HG03066 (cell line): ENCODE data around the gene KIFAP3.
"Not testable (repeated sequence)": the region's sequence is repeated elsewhere in the genome, so short reads cannot be mapped to it uniquely, and the experiment has no call there.

Source experiments
- ATAC-seq: cut with Tn5 transposase; IDR thresholded peaks from one replicate; pipeline ENCODE4 v1.9.1; 2021; ENCODE audit warnings: low read depth; ENCODE audit not compliant: unreplicated experiment

KIFAP3 gene

DNA sequence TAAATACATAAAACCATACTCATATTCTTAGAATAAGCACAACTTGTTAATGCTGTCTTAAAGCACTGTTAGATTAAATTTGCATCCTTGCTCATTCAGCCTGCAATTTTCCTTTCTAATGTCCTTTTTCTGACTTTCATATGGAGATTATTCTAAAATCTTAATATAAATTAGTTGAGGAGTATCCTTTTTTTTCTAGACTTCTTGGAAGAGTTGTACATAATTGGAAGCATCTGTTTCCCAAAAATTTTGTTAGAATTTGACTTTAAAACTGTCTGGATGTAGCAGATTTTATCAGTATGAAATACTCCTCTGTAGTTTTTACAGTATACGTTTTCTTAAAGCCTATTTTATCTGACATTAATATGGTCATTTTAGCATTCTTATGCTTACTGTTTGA, 9.7 kb downstream of the KIFAP3 start:
- no peak for ATAC-seq

DNA sequence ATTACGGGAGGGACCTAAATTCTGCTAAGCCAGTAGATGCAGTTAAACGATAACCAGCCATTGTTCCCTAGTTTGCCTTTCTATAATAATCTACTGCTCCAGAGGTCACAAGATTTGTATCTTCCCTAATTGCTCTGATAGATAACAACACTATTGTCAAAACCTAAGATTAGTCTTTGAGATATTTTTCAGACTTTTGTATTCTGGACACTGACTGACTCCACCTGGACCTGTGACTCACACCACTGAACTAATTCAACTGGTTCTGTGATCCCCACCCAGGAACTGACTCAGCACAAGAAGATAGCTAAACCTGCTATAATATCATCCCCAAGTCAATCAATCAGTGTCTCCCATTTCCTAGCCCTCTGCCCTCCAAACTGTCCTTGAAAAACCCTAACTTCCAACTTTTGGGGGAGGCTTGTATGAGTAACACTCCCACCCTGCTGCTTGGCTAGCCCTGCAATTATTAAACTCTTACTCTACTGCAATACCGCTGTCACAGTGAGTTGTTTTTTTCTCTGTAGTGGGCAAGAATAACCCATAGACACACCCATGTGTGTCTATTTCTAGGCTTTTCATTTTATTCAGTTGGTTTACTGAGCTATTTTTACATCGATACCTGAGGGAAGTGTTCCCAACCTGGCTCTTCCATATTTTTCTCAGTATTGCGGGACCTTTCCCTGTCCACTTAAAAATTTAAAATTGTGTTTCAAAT, 11.2 kb downstream of the KIFAP3 start:
- no peak for ATAC-seq

DNA sequence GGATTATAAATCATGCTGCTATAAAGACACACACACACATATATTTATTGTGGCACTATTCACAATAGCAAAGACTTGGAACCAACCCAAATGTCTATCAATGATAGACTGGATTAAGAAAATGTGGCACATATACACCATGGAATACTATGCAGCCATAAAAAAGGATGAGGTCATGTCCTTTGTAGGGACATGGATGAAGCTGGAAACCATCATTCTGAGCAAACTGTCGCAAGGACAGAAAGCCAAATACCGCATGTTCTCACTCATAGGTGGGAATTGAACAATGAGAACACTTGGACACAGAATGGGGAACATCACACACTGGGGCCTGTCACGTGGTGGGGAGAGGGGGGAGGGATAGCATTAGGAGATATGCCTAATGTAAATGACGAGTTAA, 12.8 kb downstream of the KIFAP3 start:
- ATAC-seq: not testable (repeated sequence)

DNA sequence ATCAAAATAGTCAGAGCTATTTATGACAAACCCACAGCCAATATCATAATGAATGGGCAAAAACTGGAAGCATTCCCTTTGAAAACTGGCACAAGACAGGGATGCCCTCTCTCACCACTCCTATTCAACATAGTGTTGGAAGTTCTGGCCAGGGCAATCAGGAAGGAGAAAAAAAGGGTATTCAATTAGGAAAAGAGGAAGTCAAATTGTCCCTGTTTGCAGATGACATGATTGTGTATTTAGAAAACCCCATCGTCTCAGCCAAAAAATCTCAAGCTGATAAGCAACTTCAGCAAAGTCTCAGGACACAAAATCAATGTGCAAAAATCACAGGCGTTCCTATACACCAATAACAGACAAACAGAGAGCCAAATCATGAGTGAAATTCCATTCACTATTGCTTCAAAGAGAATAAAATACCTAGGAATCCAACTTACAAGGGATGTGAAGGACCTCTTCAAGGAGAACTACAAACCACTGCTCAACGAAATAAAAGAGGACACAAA, 14.4 kb downstream of the KIFAP3 start:
- ATAC-seq: not testable (repeated sequence)

DNA sequence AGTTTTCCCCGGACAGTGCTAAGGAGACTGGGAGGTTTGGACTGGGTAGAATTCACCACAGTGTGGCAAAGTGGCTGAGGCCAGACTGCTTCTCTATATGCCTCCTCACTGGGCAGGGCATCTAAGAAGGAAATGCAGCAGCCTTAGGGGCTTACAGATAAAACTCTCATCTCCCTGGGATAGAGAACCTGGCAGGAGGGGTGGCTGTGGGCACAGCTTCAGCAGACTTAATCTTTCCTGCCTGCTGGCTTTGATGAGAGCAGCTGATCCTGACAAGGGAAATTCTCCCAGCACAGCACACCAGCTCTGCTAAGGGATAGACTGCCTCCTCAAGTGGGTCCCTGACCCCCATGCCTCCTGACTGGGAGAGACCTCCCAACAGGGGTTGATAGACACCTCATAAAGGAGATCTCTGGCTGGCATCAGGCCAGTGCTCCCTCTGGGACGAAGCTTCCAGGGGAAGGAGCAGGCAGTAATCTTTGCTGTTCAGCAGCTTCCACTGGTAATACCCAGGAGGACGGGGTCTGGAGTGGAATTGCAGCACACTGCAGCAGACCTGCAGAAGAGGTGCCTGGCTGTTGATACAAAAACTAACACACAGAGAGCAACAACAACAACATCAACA, 25.2 kb downstream of the KIFAP3 start:
- ATAC-seq: no peak

DNA sequence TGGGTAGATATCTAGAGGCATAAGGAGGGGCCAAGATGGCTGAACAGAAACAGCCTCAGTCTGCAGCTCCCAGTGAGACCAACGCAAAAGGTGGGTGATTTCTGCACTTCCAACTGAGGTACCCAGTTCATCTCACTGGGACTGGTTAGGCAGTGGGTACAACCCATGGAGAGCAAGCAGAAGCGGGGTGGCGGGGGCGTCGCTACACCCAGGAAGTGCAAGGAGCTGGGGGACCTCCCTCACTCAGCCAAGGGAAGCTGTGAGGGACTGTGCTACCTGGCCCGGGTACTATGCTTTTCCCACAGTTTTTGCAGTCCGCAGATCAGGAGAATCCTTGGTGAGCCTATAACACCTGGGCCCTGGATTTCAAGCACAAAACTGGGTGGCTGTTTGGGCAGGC, 26.0 kb downstream of the KIFAP3 start:
- no peak for ATAC-seq

DNA sequence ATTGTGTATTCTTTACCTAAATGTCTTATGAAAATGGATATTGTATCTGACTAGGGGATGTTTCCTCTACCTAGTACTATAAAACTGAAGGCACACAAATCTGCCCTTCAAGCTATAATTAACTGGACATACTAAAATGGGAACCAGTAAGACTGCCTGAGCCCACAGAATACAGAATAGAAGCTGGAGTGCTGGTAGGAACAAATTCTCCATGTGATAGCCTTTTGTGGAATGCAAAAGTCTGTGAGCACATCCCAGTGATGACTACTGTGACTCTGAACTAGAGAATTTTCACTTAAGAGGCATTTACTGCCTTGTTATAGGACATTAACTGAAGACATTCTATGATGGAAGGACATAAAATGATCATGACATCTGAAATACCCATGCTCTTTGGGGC, 30.3 kb downstream of the KIFAP3 start:
- ATAC-seq: no peak

DNA sequence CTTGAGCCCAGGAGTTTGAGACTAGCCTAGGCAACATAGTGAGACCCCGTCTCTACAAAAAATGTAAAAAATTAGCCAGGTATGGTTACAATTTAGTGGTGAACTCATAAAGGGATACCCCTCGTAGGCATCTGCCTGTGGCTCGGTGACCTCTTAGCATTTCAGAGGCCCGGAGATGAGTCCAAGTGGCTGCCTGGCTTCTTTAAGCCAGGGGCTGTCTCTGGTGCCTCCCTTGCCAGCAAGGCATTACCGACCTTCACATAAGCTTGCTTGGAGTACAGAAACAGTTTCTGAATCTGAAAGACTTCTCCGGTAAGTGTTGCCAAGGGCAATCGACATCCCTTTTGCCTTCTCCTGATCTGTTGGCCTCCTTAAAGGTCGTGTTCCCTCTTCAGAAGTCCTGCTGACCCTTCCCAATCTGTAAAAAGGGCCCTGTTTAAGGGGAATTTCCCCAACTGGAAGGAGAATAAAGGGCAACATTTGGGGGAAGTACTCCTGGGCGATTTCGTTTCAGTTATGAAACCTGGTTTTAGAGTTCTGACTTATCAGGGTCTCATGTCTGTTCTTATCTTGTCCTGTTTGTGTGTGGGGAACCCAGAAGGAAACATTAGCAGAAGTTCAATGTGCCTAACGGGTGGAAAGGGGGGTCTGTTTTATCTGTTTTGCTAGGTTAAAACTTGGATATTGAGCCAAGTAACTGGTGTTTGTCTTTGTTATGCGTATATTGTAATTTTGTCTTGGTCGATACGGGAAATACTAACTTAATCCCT, 32.9 kb downstream of the KIFAP3 start:
- no peak for ATAC-seq

DNA sequence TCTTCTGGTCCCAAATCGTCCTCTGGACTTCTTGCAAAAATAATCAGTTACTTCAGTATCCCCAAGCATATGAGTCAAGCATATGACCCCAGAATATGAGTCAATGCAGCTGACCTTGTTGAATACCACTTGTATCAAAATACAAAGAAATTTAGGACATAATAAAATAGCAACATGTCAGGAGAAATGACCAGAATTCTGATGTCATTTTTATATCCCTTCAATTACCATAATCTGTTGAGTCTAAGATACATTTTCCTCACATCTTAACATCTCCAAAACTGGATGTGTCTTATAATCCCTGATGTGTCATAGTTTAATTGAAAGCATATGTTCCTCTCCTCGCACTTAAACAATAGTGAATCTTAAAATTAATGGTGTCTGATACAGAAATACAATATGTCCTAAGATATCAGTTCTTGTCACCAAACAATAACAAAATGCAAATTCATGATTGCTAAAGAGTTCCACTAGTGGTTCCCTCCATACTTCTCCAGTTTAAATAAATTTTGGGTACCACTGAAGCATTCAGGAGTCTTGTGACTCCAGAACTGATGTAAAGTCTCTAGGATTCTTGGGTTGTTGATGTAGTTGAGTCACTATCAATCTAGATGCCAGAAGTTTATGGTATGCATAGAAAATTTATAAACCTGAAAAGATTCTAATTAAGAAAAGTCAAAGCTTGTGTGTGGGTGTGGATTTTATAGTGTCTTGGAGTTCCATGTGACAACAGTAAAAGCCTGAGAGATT, 41.8 kb downstream of the KIFAP3 start:
- no peak for ATAC-seq

DNA sequence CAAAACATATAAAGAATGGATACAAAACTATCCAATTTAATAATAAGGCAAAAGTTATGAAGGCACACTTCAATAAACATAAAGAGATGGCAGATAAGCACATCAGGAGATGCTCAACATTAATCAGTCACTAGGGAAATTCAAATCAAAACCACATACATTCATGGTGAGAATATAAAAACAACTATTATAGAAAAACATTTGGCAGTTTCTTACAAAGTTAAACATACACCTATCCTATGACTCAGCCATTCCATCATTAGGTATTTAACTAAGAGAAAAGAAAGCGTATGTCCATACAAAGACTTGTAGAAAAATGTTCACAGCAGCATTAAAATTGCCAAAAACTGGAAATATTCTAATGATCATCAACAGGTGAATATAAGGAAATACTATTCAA, 44.3 kb downstream of the KIFAP3 start:
- ATAC-seq: no peak

DNA sequence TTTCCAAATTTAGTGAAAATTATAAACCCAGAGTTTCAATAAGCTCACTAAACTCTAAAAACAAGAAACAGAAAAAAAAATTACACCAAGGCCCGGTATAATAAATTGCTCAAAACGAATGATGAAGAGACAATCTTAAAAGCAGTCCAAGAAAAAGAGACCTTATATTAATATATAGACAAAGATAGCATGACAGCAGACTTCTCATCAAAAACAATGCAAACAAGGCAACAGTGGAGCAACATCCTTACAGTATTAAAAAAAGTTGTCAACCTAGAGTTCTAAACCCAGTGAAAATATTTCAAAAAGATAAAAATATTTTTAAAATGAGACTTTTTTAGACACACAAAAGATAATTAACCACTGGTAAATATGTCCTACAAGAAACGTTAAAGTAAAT, 46.7 kb downstream of the KIFAP3 start:
- no peak for ATAC-seq

DNA sequence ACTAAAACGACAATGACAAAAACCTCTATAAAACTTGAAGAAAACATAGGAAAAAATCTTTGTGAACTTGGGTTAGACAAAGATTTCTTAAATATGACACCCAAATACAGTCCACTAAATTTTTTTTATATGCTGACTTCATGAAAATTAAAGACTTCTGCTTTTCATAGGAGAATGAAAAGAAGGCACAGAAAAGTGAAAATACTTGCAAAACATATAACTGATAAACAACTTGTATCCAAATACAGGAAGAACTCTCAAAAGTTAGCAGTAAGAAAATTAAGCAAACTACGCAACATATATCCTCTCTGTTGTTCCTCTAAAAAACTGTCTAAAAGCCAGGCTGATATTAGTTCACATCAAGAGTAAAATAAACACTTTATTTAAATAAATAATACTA, 53.6 kb downstream of the KIFAP3 start:
- no peak for ATAC-seq

DNA sequence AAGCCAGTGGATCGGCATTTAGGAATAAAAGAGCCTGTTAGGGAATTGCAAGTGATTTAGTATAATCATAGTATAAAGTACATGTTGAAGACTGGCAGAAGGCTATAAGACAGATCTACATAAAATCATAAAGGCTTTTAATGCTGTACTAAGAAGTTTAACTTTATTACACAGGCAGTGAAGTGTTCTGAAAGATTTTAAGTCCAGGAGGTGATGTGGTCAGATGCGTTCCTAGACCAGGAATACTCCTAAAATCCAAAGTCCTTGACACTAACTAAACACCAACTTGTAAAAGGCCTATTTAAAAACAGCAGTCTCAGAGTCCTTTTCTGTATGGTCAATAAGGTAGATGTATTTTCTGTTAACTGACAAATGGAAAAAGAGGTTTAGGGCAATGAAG, 57.0 kb downstream of the KIFAP3 start:
- no peak for ATAC-seq

DNA sequence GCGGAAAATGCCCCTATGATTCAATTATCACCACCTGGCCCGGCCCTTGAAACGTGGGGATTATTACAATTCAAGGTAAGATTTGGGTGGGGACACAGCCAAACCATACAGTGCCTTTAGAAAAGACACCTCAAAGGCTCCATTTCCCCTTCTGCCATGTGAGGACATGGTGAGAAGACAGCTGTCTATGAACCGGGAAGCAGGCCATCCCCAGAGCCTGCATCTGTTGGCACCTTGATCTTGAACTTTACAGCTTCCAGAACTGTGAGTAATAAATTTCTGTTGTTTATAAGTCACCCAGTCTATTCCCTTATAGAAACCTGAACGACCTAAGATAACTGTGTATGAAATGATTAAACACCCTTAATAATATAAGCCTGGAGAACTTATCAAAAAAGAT, 61.6 kb downstream of the KIFAP3 start:
- no peak for ATAC-seq

DNA sequence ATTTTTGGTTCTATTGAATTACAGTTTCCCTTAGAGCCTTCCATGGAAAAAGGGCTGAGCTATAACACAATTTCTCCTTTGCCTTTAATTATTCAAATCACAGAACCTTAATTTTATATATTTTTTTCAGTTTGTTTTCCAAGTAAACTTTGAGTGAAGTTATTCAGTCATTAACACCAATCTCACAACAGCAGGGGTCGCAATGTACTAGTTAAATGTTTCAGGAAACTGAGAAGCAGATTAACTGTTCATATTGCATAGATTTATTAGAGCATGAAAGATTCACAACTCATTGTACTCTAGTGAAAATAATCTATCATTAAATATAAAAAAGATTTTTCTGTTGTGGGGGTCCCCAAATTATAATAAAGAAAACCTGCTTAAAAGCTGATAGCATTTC, 64.1 kb downstream of the KIFAP3 start:
- no peak for ATAC-seq

DNA sequence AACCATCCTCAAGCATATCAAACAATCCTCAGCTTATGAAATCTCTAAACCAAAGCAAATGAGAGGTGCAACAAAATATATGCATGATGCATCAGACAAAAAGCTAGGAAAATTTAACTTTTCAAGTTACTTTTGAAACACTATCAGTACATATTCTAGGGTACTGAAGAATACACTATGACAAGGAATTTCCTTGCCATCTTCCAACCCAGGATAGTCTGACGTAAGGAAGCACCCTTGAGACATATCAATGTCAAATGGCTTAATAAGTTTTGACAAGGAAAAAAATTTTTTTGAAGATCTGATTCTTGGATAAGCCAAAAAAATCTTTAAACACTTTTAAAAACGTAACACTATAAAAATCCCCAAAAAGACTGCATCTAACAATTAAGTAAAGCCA, 64.9 kb downstream of the KIFAP3 start:
- ATAC-seq: no peak

DNA sequence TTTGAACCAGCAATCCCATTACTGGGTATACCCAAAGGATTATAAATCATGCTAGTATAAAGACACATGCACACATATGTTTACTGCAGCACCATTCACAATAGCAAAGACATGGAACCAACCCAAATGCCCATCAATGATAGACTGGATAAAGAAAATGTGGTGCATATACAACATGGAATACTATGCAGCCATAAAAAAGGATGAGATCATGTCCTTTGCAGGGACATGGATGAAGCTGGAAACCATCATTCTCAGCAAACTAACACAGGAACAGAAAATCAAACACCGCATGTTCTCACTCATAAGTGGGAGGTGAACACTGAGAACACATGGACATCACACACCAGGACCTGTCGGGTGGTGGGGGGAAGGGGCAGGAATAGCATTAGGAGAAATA, 65.8 kb downstream of the KIFAP3 start:
- not testable (repeated sequence) for ATAC-seq

DNA sequence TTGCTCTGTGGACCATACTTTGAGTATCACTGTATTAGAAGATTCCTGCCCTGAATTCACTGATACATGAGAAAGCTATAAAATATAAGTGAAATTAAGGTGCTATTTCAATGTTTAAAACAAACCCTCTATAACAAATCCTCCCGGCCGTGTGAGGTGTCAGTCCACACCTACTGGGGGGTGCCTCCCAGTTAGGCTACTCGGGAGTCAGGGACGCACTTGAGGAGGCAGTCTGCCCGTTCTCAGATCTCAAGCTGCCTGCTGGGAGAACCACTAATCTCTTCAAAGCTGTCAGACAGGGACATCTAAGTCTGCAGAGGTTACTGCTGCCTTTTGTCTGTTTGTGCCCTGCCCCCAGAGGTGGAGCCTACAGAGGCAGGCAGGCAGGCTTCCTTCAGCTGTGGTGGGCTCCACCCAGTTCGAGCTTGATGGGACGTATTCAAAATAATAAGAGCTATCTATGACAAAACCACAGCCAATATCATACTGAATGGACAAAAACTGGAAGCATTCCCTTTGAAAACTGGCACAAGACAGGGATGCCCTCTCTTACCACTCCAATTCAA, 71.1 kb downstream of the KIFAP3 start:
- not testable (repeated sequence) for ATAC-seq

DNA sequence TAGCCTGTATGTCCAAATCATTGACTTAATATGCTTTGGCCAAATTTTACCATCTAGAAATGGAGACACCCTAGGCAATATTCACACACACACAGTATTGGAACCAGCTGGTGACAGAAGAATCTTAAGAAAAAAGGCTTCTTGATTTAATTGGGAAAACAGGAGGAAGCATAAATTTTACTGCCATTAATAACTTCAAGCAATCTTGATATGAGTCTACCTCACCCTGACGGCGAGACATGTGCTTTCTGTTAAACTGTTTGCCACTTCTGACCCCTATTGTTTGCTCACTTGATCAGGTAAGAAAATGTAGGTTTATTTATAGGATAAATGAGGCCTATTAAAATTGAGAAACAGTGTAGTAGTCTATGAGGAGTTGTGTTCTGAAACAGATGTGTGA, 73.2 kb downstream of the KIFAP3 start:
- no peak for ATAC-seq

DNA sequence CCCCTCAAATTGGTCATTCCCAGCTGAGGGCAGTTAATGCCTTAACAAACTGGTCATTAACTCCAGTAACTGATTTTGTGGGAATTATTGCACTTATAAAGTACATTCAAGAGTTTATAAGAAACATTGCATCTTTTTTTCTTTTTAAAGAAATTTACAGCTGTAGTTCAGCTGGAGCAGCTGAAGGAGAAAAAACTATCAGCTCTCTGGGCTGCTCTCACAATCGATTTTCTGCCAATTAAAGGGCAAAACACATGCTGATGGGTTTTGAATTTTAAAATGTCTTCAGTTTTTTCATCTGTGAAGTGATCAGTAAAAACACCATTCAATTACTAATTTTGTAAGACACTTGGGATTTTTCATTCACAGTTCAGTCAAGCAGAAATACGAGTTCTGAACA, 74.7 kb downstream of the KIFAP3 start:
- ATAC-seq: no peak

DNA sequence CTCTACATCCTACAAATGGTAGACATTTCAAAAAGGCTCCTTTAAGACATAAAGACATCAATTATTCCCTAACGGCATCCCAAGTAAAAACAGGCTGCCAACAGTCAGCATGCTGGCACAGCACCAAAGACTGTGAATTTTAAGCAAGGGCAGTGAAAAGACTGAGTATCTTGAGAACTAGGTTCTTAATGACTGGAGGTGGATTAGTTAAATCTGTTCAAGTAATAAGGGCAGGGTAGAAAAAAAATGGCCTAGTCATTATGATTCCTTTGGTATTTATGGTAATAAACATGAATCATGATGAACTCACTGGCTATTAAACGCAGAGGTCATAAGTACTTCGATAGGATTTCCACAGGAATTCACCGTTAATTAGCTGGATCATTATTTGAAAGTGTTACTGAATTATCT, 75.2 kb downstream of the KIFAP3 start:
- no peak for ATAC-seq
